Suprapubic skin (tissue), 4 donors: ENCODE measurements around the gene DOK5. TPM values are rescaled to one million over a fixed set of nuclear protein-coding genes. Genes with fewer than 3 reads are reported as not detected.

ENCODE experiments used
- DNase-seq, 2 donors: peaks; one replicate each; pipeline ENCODE4 v3.0.0-alpha.2; 2019; ENCODE audit warnings: low spot score in 2 of 2
- H3K27ac ChIP-seq: fragments of 200-600 bp; sonication (generic); one replicate; pipeline ENCODE4 v1.5.1; 2019
- H3K27me3 ChIP-seq: fragments of 200-600 bp; sonication (generic); one replicate; pipeline ENCODE4 v1.5.1; 2019
- H3K36me3 ChIP-seq: fragments of 200-600 bp; sonication (generic); one replicate; pipeline ENCODE4 v1.5.1; 2019
- H3K4me1 ChIP-seq: fragments of 200-600 bp; sonication (generic); one replicate; pipeline ENCODE4 v1.5.1; 2019
- H3K4me3 ChIP-seq: fragments of 200-600 bp; sonication (generic); one replicate; pipeline ENCODE4 v1.5.1; 2019; ENCODE audit warnings: mild to moderate bottlenecking
- H3K9me3 ChIP-seq: fragments of 200-600 bp; sonication (generic); one replicate; pipeline ENCODE4 v1.5.1; 2019
- CTCF ChIP-seq, 2 donors: fragments of 200-600 bp in 1 of 2; fragments of 450-650 bp in 1 of 2; sonication (generic) in 1 of 2; IDR thresholded peaks; one replicate each; pipeline ENCODE4 v1.5.1; 2016 to 2019; ENCODE audit warnings: antibody characterized with exemption in 2 of 2, mild to moderate bottlenecking in 1 of 2, moderate library complexity in 1 of 2
- EP300 ChIP-seq: sonication (generic); formaldehyde crosslinking; IDR thresholded peaks from one replicate; pipeline ENCODE4 v1.6.1; 2017; ENCODE audit warnings: antibody characterized with exemption
- POLR2A ChIP-seq, 2 donors: fragments of 450-650 bp; IDR thresholded peaks; one replicate each; pipeline ENCODE4 v1.6.1; 2017; ENCODE audit warnings: antibody characterized with exemption in 2 of 2, mild to moderate bottlenecking in 2 of 2, moderate library complexity in 2 of 2
- POLR2AphosphoS5 ChIP-seq, 3 donors: sonication (generic); formaldehyde crosslinking; IDR thresholded peaks; one replicate each; pipeline ENCODE4 v1.6.1; 2017; ENCODE audit warnings: antibody characterized with exemption in 3 of 3
- WGBS: methylation state at CpG from one replicate; pipeline ENCODE4 v1.1.5; 2018; 5-methylcytosine and 5-hydroxymethylcytosine counted together
- total RNA-seq, 4 donors: library from RNA; depleted of rRNA; stranded (reverse); fragments of >200 nt; gene quantifications; one replicate each; pipeline ENCODE4 v1.1.0, GENCODE V29; 2016

Gene DOK5
- total RNA-seq, 4 donors from 2014 or later, result 0.23 to 1.2 (median 0.89) TPM; not detected in 1

- no peak for TF ChIP-seq EP300
- TF ChIP-seq POLR2A (IDR thresholded peaks at IDR 0.05), result no peak
- TF ChIP-seq POLR2AphosphoS5 (IDR thresholded peaks at IDR 0.05), result no peak
- TF ChIP-seq CTCF (IDR thresholded peaks at IDR 0.05), result no peak
- 55% methylated on average over 7 of the region's 7 CpGs for WGBS
- H3K9me3 ChIP-seq, result no peaks in the 10 kb centered on the region
- no peak overlapping the region for H3K4me3 ChIP-seq
- no peak overlapping the region for H3K27ac ChIP-seq
- no peak for DNase-seq
- H3K4me1 ChIP-seq, result no peaks in the 10 kb centered on the region
- no peaks in the 10 kb centered on the region for H3K27me3 ChIP-seq
- H3K36me3 ChIP-seq, result no peaks in the 10 kb centered on the region
These were observed 35.2 kb downstream of the DOK5 start for GRCh38 chr20:54510541-54511129.

DNA sequence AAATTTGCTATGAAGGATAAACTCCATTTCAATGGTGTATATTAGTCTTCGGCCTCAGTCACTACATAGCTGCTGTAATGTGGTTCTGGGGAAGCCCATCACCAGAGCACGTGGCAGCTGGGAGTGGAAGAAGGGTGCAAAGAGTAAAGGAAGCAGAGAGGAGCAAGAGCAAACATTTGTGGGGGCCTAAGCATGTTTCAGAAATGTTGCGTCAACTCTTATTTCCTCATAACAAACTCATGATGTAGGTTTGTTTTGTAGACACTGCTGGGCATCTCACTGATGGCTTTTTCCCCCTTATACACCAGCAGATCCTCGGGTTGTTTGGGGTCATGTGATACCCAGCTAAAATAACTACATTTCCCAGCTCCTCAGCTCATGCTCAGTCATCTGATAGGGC, 37.3 kb downstream of the DOK5 start:
- Histone ChIP-seq H3K36me3 (no peaks in the 10 kb centered on the region), H3K4me3 (no peak overlapping the region), H3K27ac (no peak overlapping the region), H3K27me3 (no peaks in the 10 kb centered on the region), H3K9me3 (no peaks in the 10 kb centered on the region), H3K4me1 (no peaks in the 10 kb centered on the region)
- no peak for DNase-seq
- WGBS, result 86% methylated on average over 4 of the region's 4 CpGs
- TF ChIP-seq EP300 (no peak), POLR2AphosphoS5 (IDR thresholded peaks at IDR 0.05) (no peak), POLR2A (IDR thresholded peaks at IDR 0.05) (no peak), CTCF (IDR thresholded peaks at IDR 0.05) (no peak)

GRCh38 chr20:54514028-54514607, 38.7 kb downstream of the DOK5 start:
- H3K4me1 ChIP-seq, result no peaks in the 10 kb centered on the region
- no peaks in the 10 kb centered on the region for H3K9me3 ChIP-seq
- WGBS, result 80% methylated on average over 3 of the region's 3 CpGs
- no peaks in the 10 kb centered on the region for H3K27me3 ChIP-seq
- no peak overlapping the region for H3K4me3 ChIP-seq
- no peaks in the 10 kb centered on the region for H3K36me3 ChIP-seq
- no peak for DNase-seq
- H3K27ac ChIP-seq, result no peak overlapping the region
- TF ChIP-seq EP300, result no peak
- TF ChIP-seq POLR2AphosphoS5 (IDR thresholded peaks at IDR 0.05), result no peak
- no peak for TF ChIP-seq CTCF (IDR thresholded peaks at IDR 0.05)
- no peak for TF ChIP-seq POLR2A (IDR thresholded peaks at IDR 0.05)

DNA sequence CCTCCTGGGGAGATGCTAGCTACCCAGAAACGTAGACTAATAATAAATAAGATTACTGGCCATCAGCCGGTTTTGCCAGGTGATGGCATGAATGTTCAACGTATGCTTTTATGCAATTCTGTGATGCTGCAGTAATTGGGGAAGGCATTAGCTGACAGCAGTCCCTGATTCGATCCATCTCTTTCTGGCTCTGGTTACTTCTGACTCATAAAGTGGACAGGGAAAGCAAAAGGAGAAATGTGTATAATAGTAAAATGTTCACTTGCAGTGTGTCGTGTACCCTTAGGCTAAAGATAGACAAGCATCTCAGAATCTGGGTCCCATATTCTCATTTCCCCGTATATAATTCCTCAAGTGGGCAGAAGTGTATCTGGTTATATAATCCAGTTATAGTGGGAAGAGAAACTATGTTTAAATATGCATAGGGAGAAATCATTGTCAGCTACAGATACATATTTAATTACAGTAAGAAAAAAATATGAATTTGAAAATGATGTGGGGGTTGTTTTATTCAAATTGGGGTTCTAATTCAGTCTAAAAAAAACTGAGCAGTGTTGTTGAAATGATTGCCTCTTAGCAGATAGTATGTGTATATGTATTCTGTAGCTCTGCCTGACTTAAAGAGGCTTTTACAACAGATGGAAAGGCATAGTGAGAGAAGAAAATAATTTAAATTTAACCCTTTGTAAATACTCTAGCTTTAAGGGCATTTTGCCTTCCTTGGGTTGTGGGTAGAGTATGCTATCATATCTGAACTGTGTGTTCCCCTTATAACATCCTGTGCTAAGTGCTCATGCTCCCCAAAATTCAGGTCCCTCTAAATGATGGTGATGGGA, 40.6 kb downstream of the DOK5 start:
- TF ChIP-seq CTCF (IDR thresholded peaks at IDR 0.05) (no peak), POLR2AphosphoS5 (IDR thresholded peaks at IDR 0.05) (no peak), POLR2A (IDR thresholded peaks at IDR 0.05) (no peak), EP300 (no peak)
- no peak for DNase-seq

More for the DNA sequence above, 40.6 kb downstream of the DOK5 start:
- Histone ChIP-seq H3K4me3 (no peak overlapping the region), H3K9me3 (no peaks in the 10 kb centered on the region), H3K27me3 (no peaks in the 10 kb centered on the region), H3K27ac (no peak overlapping the region), H3K36me3 (no peaks in the 10 kb centered on the region), H3K4me1 (no peaks in the 10 kb centered on the region)
- WGBS, result 68% methylated on average over 6 of the region's 6 CpGs
